Right lobe of liver (tissue), 4 donors: Measurements from ENCODE around the gene DUSP5.

Source experiments
- POLR2A ChIP-seq: fragments of 450-650 bp; IDR thresholded peaks from one replicate; pipeline ENCODE4 v1.6.1; 2017; ENCODE audit warnings: antibody characterized with exemption, mild to moderate bottlenecking
- TF ChIP-seq, protein P1 (sequence below), 4 donors: fragments of 200-600 bp in 3 of 4; fragments of 450-650 bp in 1 of 4; IDR thresholded peaks; one replicate each; pipeline versions ENCODE4 v1.5.1 to v1.8.0; 2016 to 2022; ENCODE audit warnings: antibody characterized with exemption in 4 of 4, mild to moderate bottlenecking in 2 of 4
- donor health status: DM: no; HTN: no; CAD: no.
- donor health status: DM: no; HTN: no; CAD: no.
- donor health status: DM: no; HTN: yes; CAD: no.

DNA sequence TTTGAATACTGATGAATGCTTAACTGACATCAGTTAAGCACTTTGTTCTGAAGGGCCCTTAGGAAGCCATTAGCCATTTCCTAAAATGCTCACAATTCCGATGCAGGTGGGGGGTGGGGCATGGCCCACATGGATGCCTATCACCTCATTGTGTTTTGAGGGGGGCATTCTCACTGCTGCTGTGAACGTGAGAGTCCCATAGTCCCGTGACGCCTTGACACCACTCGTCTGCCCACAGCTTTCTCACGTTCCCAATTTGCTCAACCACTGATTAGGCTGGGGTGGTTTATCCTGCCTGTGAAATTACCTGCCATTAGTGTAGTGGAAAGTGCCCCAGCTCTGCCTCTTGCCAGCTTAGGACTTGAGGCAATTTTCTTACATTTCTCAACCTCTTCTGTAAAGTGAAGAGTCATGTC is 31.9 kb downstream of the DUSP5 start:
- no peak for TF ChIP-seq POLR2A
- TF ChIP-seq, protein P1, sequence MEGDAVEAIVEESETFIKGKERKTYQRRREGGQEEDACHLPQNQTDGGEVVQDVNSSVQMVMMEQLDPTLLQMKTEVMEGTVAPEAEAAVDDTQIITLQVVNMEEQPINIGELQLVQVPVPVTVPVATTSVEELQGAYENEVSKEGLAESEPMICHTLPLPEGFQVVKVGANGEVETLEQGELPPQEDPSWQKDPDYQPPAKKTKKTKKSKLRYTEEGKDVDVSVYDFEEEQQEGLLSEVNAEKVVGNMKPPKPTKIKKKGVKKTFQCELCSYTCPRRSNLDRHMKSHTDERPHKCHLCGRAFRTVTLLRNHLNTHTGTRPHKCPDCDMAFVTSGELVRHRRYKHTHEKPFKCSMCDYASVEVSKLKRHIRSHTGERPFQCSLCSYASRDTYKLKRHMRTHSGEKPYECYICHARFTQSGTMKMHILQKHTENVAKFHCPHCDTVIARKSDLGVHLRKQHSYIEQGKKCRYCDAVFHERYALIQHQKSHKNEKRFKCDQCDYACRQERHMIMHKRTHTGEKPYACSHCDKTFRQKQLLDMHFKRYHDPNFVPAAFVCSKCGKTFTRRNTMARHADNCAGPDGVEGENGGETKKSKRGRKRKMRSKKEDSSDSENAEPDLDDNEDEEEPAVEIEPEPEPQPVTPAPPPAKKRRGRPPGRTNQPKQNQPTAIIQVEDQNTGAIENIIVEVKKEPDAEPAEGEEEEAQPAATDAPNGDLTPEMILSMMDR (IDR thresholded peaks at IDR 0.05), result no peak
